Activated T-cell treated with anti-CD3 and anti-CD28 coated beads, Interleukin-2, amount 50 U/mL, for 24 hours (primary cell): ENCODE measurements around the gene MAOA.
"Not testable (repeated sequence)": the region's sequence is repeated elsewhere in the genome, so short reads cannot be mapped to it uniquely, and the experiment has no call there.

Source experiments
- DNase-seq: peaks from one replicate; pipeline ENCODE4 v3.0.0-alpha.2; 2020
- H3K27ac Mint-ChIP-seq: 2 replicates; pipeline ENCODE4 v1.8.0; 2020; ENCODE audit warnings: mild to moderate bottlenecking, mixed read lengths
- H3K27me3 Mint-ChIP-seq: 2 replicates; pipeline ENCODE4 v1.8.0; 2020; ENCODE audit warnings: mixed read lengths
- H3K36me3 Mint-ChIP-seq: 2 replicates; pipeline ENCODE4 v1.8.0; 2020; ENCODE audit warnings: low read depth, mixed read lengths
- H3K4me1 Mint-ChIP-seq: 2 replicates; pipeline ENCODE4 v1.8.0; 2020; ENCODE audit warnings: low read depth, mixed read lengths
- H3K4me3 Mint-ChIP-seq: 2 replicates; pipeline ENCODE4 v1.8.0; 2020; ENCODE audit warnings: mild to moderate bottlenecking, moderate library complexity, mixed read lengths
- H3K9me3 Mint-ChIP-seq: 2 replicates; pipeline ENCODE4 v1.8.0; 2020; ENCODE audit warnings: mixed read lengths

Gene MAOA

GRCh38 chrX:43717161-43717560 lies 61.1 kb downstream of the MAOA start:
- DNase-seq, result no peak
- no peak overlapping the region for H3K27ac Mint-ChIP-seq
- no peaks in the 10 kb centered on the region for H3K27me3 Mint-ChIP-seq
- H3K4me3 Mint-ChIP-seq, result no peak overlapping the region
- H3K4me1 Mint-ChIP-seq, result no peaks in the 10 kb centered on the region
- H3K36me3 Mint-ChIP-seq, result no peaks in the 10 kb centered on the region
- no peaks in the 10 kb centered on the region for H3K9me3 Mint-ChIP-seq

DNA sequence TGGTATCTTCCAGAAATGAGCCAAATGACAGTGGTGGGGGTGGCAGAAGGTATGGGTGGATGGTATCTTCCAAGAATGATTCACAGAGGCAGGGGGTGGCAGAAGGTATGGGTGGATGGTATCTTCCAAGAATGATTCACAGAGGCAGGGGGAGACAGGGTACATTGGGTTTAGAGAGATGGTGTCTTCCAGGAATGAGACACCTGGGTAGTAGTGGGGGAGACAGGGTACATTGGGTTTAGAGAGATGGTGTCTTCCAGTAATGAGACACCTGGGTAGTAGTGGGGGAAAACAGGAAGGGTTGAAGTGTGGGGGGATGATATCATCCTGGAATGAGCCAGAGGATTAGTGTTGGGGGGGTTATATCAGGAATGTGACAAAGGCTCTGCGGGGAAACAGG lies 62.0 kb downstream of the MAOA start:
- Mint-ChIP-seq H3K27ac (no peak overlapping the region), H3K4me1 (no peaks in the 10 kb centered on the region), H3K9me3 (no peaks in the 10 kb centered on the region), H3K4me3 (no peak overlapping the region), H3K36me3 (no peaks in the 10 kb centered on the region), H3K27me3 (no peaks in the 10 kb centered on the region)
- no peak for DNase-seq

GRCh38 chrX:43718546-43718945 lies 62.4 kb downstream of the MAOA start:
- H3K4me1 Mint-ChIP-seq, result no peaks in the 10 kb centered on the region
- DNase-seq, result no peak
- H3K36me3 Mint-ChIP-seq, result no peaks in the 10 kb centered on the region
- H3K27ac Mint-ChIP-seq, result no peak overlapping the region
- H3K9me3 Mint-ChIP-seq, result no peaks in the 10 kb centered on the region
- no peak overlapping the region for H3K4me3 Mint-ChIP-seq
- no peaks in the 10 kb centered on the region for H3K27me3 Mint-ChIP-seq

- no peak for DNase-seq
- no peaks in the 10 kb centered on the region for H3K9me3 Mint-ChIP-seq
- no peak overlapping the region for H3K27ac Mint-ChIP-seq
- no peak overlapping the region for H3K4me3 Mint-ChIP-seq
- H3K27me3 Mint-ChIP-seq, result no peaks in the 10 kb centered on the region
- H3K36me3 Mint-ChIP-seq, result no peaks in the 10 kb centered on the region
- H3K4me1 Mint-ChIP-seq, result no peaks in the 10 kb centered on the region
Observed at GRCh38 chrX:43718956-43719355, 62.9 kb downstream of the MAOA start.

GRCh38 chrX:43720082-43720481 lies 64.0 kb downstream of the MAOA start:
- Mint-ChIP-seq H3K27me3 (peaks cover 6% of the 10 kb centered on the region), H3K4me1 (no peaks in the 10 kb centered on the region), H3K36me3 (no peaks in the 10 kb centered on the region), H3K4me3 (no peak overlapping the region), H3K27ac (no peak overlapping the region), H3K9me3 (no peaks in the 10 kb centered on the region)
- DNase-seq, result no peak

- H3K4me1 Mint-ChIP-seq, result no peaks in the 10 kb centered on the region
- peaks cover 13% of the 10 kb centered on the region for H3K27me3 Mint-ChIP-seq
- H3K36me3 Mint-ChIP-seq, result no peaks in the 10 kb centered on the region
- no peak overlapping the region for H3K27ac Mint-ChIP-seq
- no peak for DNase-seq
- H3K9me3 Mint-ChIP-seq, result no peaks in the 10 kb centered on the region
- no peak overlapping the region for H3K4me3 Mint-ChIP-seq
Observed at GRCh38 chrX:43720961-43721360, 64.9 kb downstream of the MAOA start.

DNA sequence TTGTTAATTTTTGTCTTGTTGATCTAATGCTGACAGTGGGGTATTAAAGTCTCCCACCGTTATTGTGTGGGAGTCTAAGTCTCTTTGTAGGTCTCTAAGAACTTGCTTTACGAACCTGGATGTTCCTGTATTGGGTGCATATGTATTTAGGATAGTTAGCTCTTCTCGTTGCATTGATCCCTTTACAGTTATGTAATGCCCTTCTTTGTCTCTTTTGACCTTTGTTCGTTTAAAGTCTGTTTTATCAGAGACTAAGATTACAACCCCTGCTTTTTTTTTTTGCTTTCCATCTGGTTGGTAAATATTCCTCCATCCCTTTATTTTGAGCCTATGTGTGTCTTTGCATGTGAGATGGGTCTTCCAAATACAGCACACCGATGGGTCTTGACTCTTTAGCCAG lies 69.1 kb downstream of the MAOA start:
- H3K27ac Mint-ChIP-seq, DNase-seq, H3K4me3 Mint-ChIP-seq, H3K9me3 Mint-ChIP-seq, H3K4me1 Mint-ChIP-seq, H3K36me3 Mint-ChIP-seq: not testable (repeated sequence)
- peaks cover 39% of the 10 kb centered on the region for H3K27me3 Mint-ChIP-seq

DNA sequence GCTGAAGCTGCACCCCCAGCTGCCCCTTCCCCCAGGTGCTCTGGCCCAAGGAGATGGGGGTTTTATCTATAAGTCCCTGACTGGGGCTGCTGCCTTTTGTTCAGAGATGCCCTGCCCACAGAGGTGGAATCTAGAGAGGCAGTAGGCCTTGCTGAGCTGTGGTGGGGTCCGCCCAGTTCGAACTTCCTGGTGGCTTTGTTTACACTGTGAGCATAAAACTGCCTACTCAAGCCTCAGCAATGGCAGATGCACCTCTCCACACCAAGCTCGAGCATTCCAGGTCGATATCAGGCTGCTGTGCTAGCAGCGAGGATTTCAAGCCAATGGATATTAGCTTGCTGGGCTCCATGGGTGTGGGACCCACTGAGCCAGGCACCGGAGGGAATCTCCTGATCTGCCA lies 71.2 kb downstream of the MAOA start:
- not testable (repeated sequence) for DNase-seq, H3K27ac Mint-ChIP-seq, H3K9me3 Mint-ChIP-seq, H3K36me3 Mint-ChIP-seq, H3K4me1 Mint-ChIP-seq, H3K4me3 Mint-ChIP-seq
- peaks cover 56% of the 10 kb centered on the region for H3K27me3 Mint-ChIP-seq

GRCh38 chrX:43728002-43728401 lies 71.9 kb downstream of the MAOA start:
- peaks cover 60% of the 10 kb centered on the region for H3K27me3 Mint-ChIP-seq
- H3K4me1 Mint-ChIP-seq, result peaks cover 2% of the 10 kb centered on the region
- no peaks in the 10 kb centered on the region for H3K36me3 Mint-ChIP-seq
- DNase-seq, result no peak
- no peak overlapping the region for H3K4me3 Mint-ChIP-seq
- H3K9me3 Mint-ChIP-seq, result no peaks in the 10 kb centered on the region
- H3K27ac Mint-ChIP-seq, result no peak overlapping the region

DNA sequence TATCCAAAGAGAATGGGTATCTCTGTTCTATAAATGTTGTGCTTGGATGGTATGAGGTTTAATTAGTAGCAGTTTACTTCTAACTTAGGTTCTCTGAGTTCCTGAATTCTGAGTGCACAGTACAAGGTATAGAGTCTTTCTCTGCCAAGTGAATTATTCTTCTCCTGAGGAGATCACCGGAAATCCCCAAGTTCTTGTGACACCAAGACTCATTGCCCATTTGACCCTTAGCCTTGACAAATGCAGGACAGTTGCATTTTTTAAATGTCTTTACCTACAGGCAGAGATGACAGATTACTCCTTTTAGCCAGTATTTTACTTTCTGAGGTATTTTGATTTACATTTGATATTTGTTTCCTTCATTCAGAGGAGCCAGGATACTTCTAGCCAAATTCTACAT lies 72.9 kb downstream of the MAOA start:
- DNase-seq, result no peak
- Mint-ChIP-seq H3K4me1 (peaks cover 2% of the 10 kb centered on the region), H3K4me3 (no peak overlapping the region), H3K9me3 (no peaks in the 10 kb centered on the region), H3K27me3 (peaks cover 66% of the 10 kb centered on the region), H3K27ac (no peak overlapping the region), H3K36me3 (no peaks in the 10 kb centered on the region)

DNA sequence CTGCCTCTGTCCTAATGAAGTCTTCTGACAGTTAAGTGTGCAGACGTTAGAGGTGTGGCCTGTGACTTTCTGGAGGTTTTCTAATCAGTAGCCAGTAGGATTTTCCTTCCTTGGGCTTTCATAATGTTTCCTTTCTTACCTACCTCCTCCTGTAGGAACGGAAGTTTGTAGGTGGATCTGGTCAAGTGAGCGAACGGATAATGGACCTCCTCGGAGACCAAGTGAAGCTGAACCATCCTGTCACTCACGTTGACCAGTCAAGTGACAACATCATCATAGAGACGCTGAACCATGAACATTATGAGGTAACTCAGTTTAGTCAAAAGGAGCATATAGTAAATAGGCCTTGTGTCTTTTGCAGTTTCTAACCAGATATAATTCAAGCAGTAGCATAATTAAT lies 75.0 kb downstream of the MAOA start:
- Mint-ChIP-seq H3K4me3 (no peak overlapping the region), H3K27ac (no peak overlapping the region), H3K36me3 (no peaks in the 10 kb centered on the region), H3K4me1 (peaks cover 2% of the 10 kb centered on the region), H3K9me3 (no peaks in the 10 kb centered on the region), H3K27me3 (peaks cover 62% of the 10 kb centered on the region)
- no peak for DNase-seq

- DNase-seq, result no peak
- peaks cover 56% of the 10 kb centered on the region for H3K27me3 Mint-ChIP-seq
- no peaks in the 10 kb centered on the region for H3K4me1 Mint-ChIP-seq
- H3K27ac Mint-ChIP-seq, result no peak overlapping the region
- H3K9me3 Mint-ChIP-seq, result no peaks in the 10 kb centered on the region
- H3K4me3 Mint-ChIP-seq, result no peak overlapping the region
- H3K36me3 Mint-ChIP-seq, result no peaks in the 10 kb centered on the region
Observed at GRCh38 chrX:43733699-43734098, 77.6 kb downstream of the MAOA start.

DNA sequence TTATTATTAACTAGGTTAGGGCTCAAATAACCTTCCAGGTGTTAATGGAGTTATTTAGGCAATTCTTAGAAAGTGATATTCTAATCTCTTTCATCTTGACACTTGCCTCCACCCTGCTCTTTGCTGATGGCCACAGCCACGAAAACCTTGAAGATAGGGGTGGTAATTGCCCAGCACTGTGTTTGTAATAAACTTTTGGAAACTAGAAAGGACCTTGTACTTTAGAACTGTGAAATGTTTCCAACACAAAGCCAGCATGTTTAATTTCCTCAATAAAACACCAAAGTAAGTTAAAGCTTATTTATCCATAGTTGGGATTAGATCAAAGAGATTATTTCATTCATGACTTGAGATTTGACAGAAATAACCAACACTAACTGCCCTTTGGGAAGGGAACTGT lies 78.3 kb downstream of the MAOA start:
- no peak overlapping the region for H3K27ac Mint-ChIP-seq
- H3K4me3 Mint-ChIP-seq, result no peak overlapping the region
- no peak for DNase-seq
- no peaks in the 10 kb centered on the region for H3K9me3 Mint-ChIP-seq
- peaks cover 57% of the 10 kb centered on the region for H3K27me3 Mint-ChIP-seq
- H3K4me1 Mint-ChIP-seq, result no peaks in the 10 kb centered on the region
- no peaks in the 10 kb centered on the region for H3K36me3 Mint-ChIP-seq

DNA sequence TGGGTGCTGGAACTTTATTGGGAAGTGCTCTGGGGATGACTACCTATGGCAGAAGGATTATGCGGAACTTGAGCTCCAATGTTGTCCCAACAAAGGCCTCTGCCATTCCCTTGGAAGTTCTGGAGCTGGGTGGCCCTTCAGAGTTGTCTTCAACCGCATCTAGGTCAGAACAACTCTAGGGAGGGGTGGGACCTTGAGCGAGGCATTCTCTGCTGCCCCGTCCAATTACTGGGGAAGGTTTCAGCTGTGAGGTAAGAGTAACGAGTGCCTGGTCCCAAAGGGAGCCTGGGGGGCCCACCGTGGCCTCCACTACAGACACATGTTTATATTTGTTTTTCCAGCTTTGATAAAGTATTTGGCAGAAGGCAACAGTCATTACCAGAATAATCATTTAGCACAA lies 79.4 kb downstream of the MAOA start:
- H3K4me3 Mint-ChIP-seq, result no peak overlapping the region
- peaks cover 57% of the 10 kb centered on the region for H3K27me3 Mint-ChIP-seq
- no peak for DNase-seq
- H3K9me3 Mint-ChIP-seq, result no peaks in the 10 kb centered on the region
- H3K36me3 Mint-ChIP-seq, result no peaks in the 10 kb centered on the region
- no peaks in the 10 kb centered on the region for H3K4me1 Mint-ChIP-seq
- no peak overlapping the region for H3K27ac Mint-ChIP-seq

GRCh38 chrX:43735957-43736356 lies 79.9 kb downstream of the MAOA start:
- Mint-ChIP-seq H3K36me3 (no peaks in the 10 kb centered on the region), H3K27me3 (peaks cover 57% of the 10 kb centered on the region), H3K27ac (no peak overlapping the region), H3K4me3 (no peak overlapping the region), H3K4me1 (no peaks in the 10 kb centered on the region), H3K9me3 (no peaks in the 10 kb centered on the region)
- DNase-seq, result no peak

GRCh38 chrX:43741843-43742573 lies 85.9 kb downstream of the MAOA start:
- no peak overlapping the region for H3K27ac Mint-ChIP-seq
- no peaks in the 10 kb centered on the region for H3K9me3 Mint-ChIP-seq
- H3K36me3 Mint-ChIP-seq, result no peaks in the 10 kb centered on the region
- no peak overlapping the region for H3K4me3 Mint-ChIP-seq
- H3K27me3 Mint-ChIP-seq, result peaks cover 53% of the 10 kb centered on the region
- no peaks in the 10 kb centered on the region for H3K4me1 Mint-ChIP-seq
- no peak for DNase-seq
